Body of pancreas (tissue), 4 donors: ENCODE data around the gene HOXC6.

ENCODE experiments used
- CTCF ChIP-seq, 7 experiments: fragments of 450-650 bp in 4 of 7; fragments of 200-600 bp in 3 of 7; sonication (generic) in 3 of 7; IDR thresholded peaks; one replicate each; pipeline ENCODE4 v1.5.1; 2016 to 2019; ENCODE audit warnings: antibody characterized with exemption in 7 of 7
- POLR2A ChIP-seq, 3 donors: fragments of 450-650 bp; IDR thresholded peaks; one replicate each; pipeline ENCODE4 v1.6.1; 2016; ENCODE audit warnings: antibody characterized with exemption in 3 of 3, mild to moderate bottlenecking in 2 of 3

GRCh38 chr12:54035568-54036264, 7.5 kb downstream of the HOXC6 start:
- TF ChIP-seq CTCF (IDR thresholded peaks at IDR 0.05) (no peak), POLR2A (IDR thresholded peaks at IDR 0.05) (no peak)
